Liver (tissue), 3 donors: ENCODE measurements around the gene ABTB2.

Experiments used
- RAD21 ChIP-seq, 2 donors: IDR thresholded peaks; 2 replicates each; pipeline ENCODE4 v1.6.1; 2016; ENCODE audit warnings: antibody characterized with exemption in 2 of 2, mild to moderate bottlenecking in 2 of 2
- SP1 ChIP-seq: IDR thresholded peaks from 2 replicates; pipeline ENCODE4 v1.6.1; 2018; ENCODE audit warnings: antibody characterized with exemption, mild to moderate bottlenecking
- TF ChIP-seq, protein P1 (sequence below): IDR thresholded peaks from 2 replicates; pipeline ENCODE4 v1.6.1; 2016; ENCODE audit warnings: antibody characterized with exemption
- TF ChIP-seq, protein P2 (sequence below): fragments of 150-350 bp; IDR thresholded peaks from 2 replicates; pipeline ENCODE4 v1.5.1; 2017; ENCODE audit warnings: improper control_type of control experiment, low read depth, low read length; ENCODE audit not compliant: missing input control
- donor health status: healthy.
- donor health status: healthy.

DNA sequence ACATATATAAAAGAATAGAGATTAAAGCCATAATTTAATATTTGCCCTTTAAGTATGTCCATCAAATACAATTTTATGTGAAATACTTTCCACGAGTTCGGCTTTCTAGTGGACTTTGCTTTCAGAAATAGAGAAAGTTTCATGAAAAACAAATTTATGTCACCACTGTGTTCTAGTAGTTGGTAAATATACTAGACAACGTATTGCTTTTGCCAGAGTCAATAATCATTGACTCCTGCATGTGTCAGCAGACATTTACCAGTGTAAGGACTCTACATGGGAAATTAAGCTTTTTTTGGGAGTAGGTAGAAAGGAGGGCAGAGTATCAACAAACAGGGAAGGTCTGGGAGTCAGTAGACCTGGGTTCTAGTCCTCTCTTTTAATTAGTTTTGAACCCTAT is 48.6 kb upstream of the ABTB2 start:
- TF ChIP-seq, protein P1, sequence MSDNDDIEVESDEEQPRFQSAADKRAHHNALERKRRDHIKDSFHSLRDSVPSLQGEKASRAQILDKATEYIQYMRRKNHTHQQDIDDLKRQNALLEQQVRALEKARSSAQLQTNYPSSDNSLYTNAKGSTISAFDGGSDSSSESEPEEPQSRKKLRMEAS, result peak; percentile 43
- TF ChIP-seq, protein P2, sequence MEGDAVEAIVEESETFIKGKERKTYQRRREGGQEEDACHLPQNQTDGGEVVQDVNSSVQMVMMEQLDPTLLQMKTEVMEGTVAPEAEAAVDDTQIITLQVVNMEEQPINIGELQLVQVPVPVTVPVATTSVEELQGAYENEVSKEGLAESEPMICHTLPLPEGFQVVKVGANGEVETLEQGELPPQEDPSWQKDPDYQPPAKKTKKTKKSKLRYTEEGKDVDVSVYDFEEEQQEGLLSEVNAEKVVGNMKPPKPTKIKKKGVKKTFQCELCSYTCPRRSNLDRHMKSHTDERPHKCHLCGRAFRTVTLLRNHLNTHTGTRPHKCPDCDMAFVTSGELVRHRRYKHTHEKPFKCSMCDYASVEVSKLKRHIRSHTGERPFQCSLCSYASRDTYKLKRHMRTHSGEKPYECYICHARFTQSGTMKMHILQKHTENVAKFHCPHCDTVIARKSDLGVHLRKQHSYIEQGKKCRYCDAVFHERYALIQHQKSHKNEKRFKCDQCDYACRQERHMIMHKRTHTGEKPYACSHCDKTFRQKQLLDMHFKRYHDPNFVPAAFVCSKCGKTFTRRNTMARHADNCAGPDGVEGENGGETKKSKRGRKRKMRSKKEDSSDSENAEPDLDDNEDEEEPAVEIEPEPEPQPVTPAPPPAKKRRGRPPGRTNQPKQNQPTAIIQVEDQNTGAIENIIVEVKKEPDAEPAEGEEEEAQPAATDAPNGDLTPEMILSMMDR, result no peak
- TF ChIP-seq RAD21 (IDR thresholded peaks at IDR 0.05), result peak; percentile 34 to 43
- peak; percentile 73 for TF ChIP-seq SP1
